ENCODE results near the gene XCR1.

The XCR1 gene

GRCh38 chr3:45969116-45969515, 58.2 kb downstream of the XCR1 start:
- H3K9me3 ChIP-seq (ENCODE audit: insufficient read depth, low read depth, low read length): no peaks in the 10 kb centered on the region
- no peak overlapping the region for H3K27ac ChIP-seq (ENCODE audit: low read depth, low read length)
- no peak overlapping the region for H3K23ac ChIP-seq (ENCODE audit: low read length)
- no peak overlapping the region for H4K91ac ChIP-seq (ENCODE audit: low read depth, low read length)
- H2BK12ac ChIP-seq (ENCODE audit: low read length): no peak overlapping the region
- no peak overlapping the region for H2BK5ac ChIP-seq (ENCODE audit: low read depth, low read length, poor library complexity)
- H3K79me2 ChIP-seq (ENCODE audit: control insufficient read depth, insufficient read depth, low read length, poor library complexity): peaks cover 2% of the 10 kb centered on the region
- no peak overlapping the region for H3K4ac ChIP-seq (ENCODE audit: low read depth, low read length)
- H3K36me3 ChIP-seq (ENCODE audit: control insufficient read depth in 1 of 2, insufficient read depth in 2 of 2, low read length in 2 of 2): peaks cover 32 to 35% of the 10 kb centered on the region in 2 experiments
- peaks cover 13 to 19% of the 10 kb centered on the region in 2 experiments for H3K4me1 ChIP-seq (ENCODE audit: control insufficient read depth in 1 of 2, insufficient read depth in 2 of 2, low read length in 2 of 2)
- H4K8ac ChIP-seq (ENCODE audit: low read depth, low read length): no peak overlapping the region
- no peak overlapping the region for H3K4me3 ChIP-seq (ENCODE audit: low read depth, low read length)
- no peak overlapping the region for H3K14ac ChIP-seq (ENCODE audit: low read length)
- no peak overlapping the region for H3K4me2 ChIP-seq (ENCODE audit: low read length)
- H3K18ac ChIP-seq (ENCODE audit: low read length): no peak overlapping the region
- no peak for DNase-seq
- no peak overlapping the region for H4K12ac ChIP-seq (ENCODE audit: low read depth, low read length)
- no peak overlapping the region for H2BK120ac ChIP-seq (ENCODE audit: insufficient read depth, low read length, poor library complexity)
- H2AK5ac ChIP-seq (ENCODE audit: low read length): no peak overlapping the region
- no peak overlapping the region for H3K9ac ChIP-seq (ENCODE audit: low read length)
- H2AFZ ChIP-seq (ENCODE audit: insufficient read depth, low read length, poor library complexity): no peak overlapping the region
- H3K27me3 ChIP-seq (ENCODE audit: insufficient read depth, low read length): no peaks in the 10 kb centered on the region
- H3K79me1 ChIP-seq (ENCODE audit: low read length): peaks cover 21% of the 10 kb centered on the region
- WGBS (ENCODE audit: extremely low coverage, insufficient coverage, insufficient read length): no CpG with 5 or more reads among the region's 3 CpGs

GRCh38 chr3:45968706-45969105, 58.6 kb downstream of the XCR1 start:
- Histone ChIP-seq H3K36me3 (ENCODE audit: control insufficient read depth in 1 of 2, insufficient read depth in 2 of 2, low read length in 2 of 2) (peaks cover 31 to 36% of the 10 kb centered on the region in 2 experiments), H4K12ac (ENCODE audit: low read depth, low read length) (no peak overlapping the region), H3K9me3 (ENCODE audit: insufficient read depth, low read depth, low read length) (no peaks in the 10 kb centered on the region)

GRCh38 chr3:45968149-45968548, 59.1 kb downstream of the XCR1 start:
- Histone ChIP-seq H4K12ac (ENCODE audit: low read depth, low read length) (peak overlapping the region; percentile 8), H2BK5ac (ENCODE audit: low read depth, low read length, poor library complexity) (peak overlapping the region; percentile 63), H3K27ac (ENCODE audit: low read depth, low read length) (peak overlapping the region; percentile 91), H2BK120ac (ENCODE audit: insufficient read depth, low read length, poor library complexity) (peak overlapping the region; percentile 52), H2AK5ac (ENCODE audit: low read length) (peak overlapping the region; percentile 96), H3K4me2 (ENCODE audit: low read length) (peak overlapping the region; percentile 47), H3K27me3 (ENCODE audit: insufficient read depth, low read length) (no peaks in the 10 kb centered on the region), H3K23ac (ENCODE audit: low read length) (no peak overlapping the region), H3K36me3 (ENCODE audit: control insufficient read depth in 1 of 2, insufficient read depth in 2 of 2, low read length in 2 of 2) (peaks cover 33 to 40% of the 10 kb centered on the region in 2 experiments), H3K4me3 (ENCODE audit: low read depth, low read length) (no peak overlapping the region), H3K79me1 (ENCODE audit: low read length) (peaks cover 21% of the 10 kb centered on the region), H3K9ac (ENCODE audit: low read length) (no peak overlapping the region), H2AFZ (ENCODE audit: insufficient read depth, low read length, poor library complexity) (peak overlapping the region; percentile 23), H3K79me2 (ENCODE audit: control insufficient read depth, insufficient read depth, low read length, poor library complexity) (peaks cover 2% of the 10 kb centered on the region), H3K9me3 (ENCODE audit: insufficient read depth, low read depth, low read length) (no peaks in the 10 kb centered on the region), H4K91ac (ENCODE audit: low read depth, low read length) (peak overlapping the region; percentile 75), H3K14ac (ENCODE audit: low read length) (peak overlapping the region; percentile 75), H4K8ac (ENCODE audit: low read depth, low read length) (peak overlapping the region; percentile 84), H2BK12ac (ENCODE audit: low read length) (peak overlapping the region; percentile 69), H3K18ac (ENCODE audit: low read length) (peak overlapping the region; percentile 82), H3K4me1 (ENCODE audit: control insufficient read depth in 1 of 2, insufficient read depth in 2 of 2, low read length in 2 of 2) (peaks cover 13 to 19% of the 10 kb centered on the region in 2 experiments), H3K4ac (ENCODE audit: low read depth, low read length) (peak overlapping the region; percentile 49)
- peak; percentile 93 to 97 for DNase-seq
- WGBS (ENCODE audit: extremely low coverage, insufficient coverage, insufficient read length): no CpG with 5 or more reads among the region's 9 CpGs

More at GRCh38 chr3:45968706-45969105, 58.6 kb downstream of the XCR1 start:
- no CpG with 5 or more reads among the region's 2 CpGs for WGBS (ENCODE audit: extremely low coverage, insufficient coverage, insufficient read length)
- Histone ChIP-seq H3K79me1 (ENCODE audit: low read length) (peaks cover 21% of the 10 kb centered on the region), H2BK5ac (ENCODE audit: low read depth, low read length, poor library complexity) (peak overlapping the region; percentile 63), H3K9ac (ENCODE audit: low read length) (no peak overlapping the region), H3K18ac (ENCODE audit: low read length) (peak overlapping the region; percentile 82), H3K23ac (ENCODE audit: low read length) (no peak overlapping the region), H3K4ac (ENCODE audit: low read depth, low read length) (no peak overlapping the region), H4K8ac (ENCODE audit: low read depth, low read length) (peak overlapping the region; percentile 84), H2AFZ (ENCODE audit: insufficient read depth, low read length, poor library complexity) (no peak overlapping the region), H4K91ac (ENCODE audit: low read depth, low read length) (peak overlapping the region; percentile 75), H3K27ac (ENCODE audit: low read depth, low read length) (peak overlapping the region; percentile 91), H2BK120ac (ENCODE audit: insufficient read depth, low read length, poor library complexity) (peak overlapping the region; percentile 52), H3K4me1 (ENCODE audit: control insufficient read depth in 1 of 2, insufficient read depth in 2 of 2, low read length in 2 of 2) (peaks cover 13 to 19% of the 10 kb centered on the region in 2 experiments), H3K79me2 (ENCODE audit: control insufficient read depth, insufficient read depth, low read length, poor library complexity) (peaks cover 2% of the 10 kb centered on the region), H3K14ac (ENCODE audit: low read length) (peak overlapping the region; percentile 75), H2AK5ac (ENCODE audit: low read length) (no peak overlapping the region), H3K4me2 (ENCODE audit: low read length) (peak overlapping the region; percentile 47), H3K4me3 (ENCODE audit: low read depth, low read length) (no peak overlapping the region), H3K27me3 (ENCODE audit: insufficient read depth, low read length) (no peaks in the 10 kb centered on the region), H2BK12ac (ENCODE audit: low read length) (no peak overlapping the region)
- DNase-seq: peak; percentile 86 to 89

- no peak overlapping the region for H3K4me3 ChIP-seq (ENCODE audit: low read depth, low read length)
- peak overlapping the region; percentile 91 for H3K27ac ChIP-seq (ENCODE audit: low read depth, low read length)
- no peaks in the 10 kb centered on the region for H3K27me3 ChIP-seq (ENCODE audit: insufficient read depth, low read length)
- peak overlapping the region; percentile 7 for H4K8ac ChIP-seq (ENCODE audit: low read depth, low read length)
- peaks cover 2% of the 10 kb centered on the region for H3K79me2 ChIP-seq (ENCODE audit: control insufficient read depth, insufficient read depth, low read length, poor library complexity)
- no CpG with 5 or more reads among the region's 8 CpGs for WGBS (ENCODE audit: extremely low coverage, insufficient coverage, insufficient read length)
- no peak overlapping the region for H3K9ac ChIP-seq (ENCODE audit: low read length)
- H3K36me3 ChIP-seq (ENCODE audit: control insufficient read depth in 1 of 2, insufficient read depth in 2 of 2, low read length in 2 of 2): peaks cover 35 to 41% of the 10 kb centered on the region in 2 experiments
- peak in 1 of 2 donors; percentile 17 for DNase-seq
- H4K91ac ChIP-seq (ENCODE audit: low read depth, low read length): peak overlapping the region; percentile 75
- H3K79me1 ChIP-seq (ENCODE audit: low read length): peaks cover 21% of the 10 kb centered on the region
- H3K4ac ChIP-seq (ENCODE audit: low read depth, low read length): no peak overlapping the region
- H3K4me1 ChIP-seq (ENCODE audit: control insufficient read depth in 1 of 2, insufficient read depth in 2 of 2, low read length in 2 of 2): peaks cover 13 to 19% of the 10 kb centered on the region in 2 experiments
- peak overlapping the region; percentile 1 for H2BK5ac ChIP-seq (ENCODE audit: low read depth, low read length, poor library complexity)
- H3K4me2 ChIP-seq (ENCODE audit: low read length): no peak overlapping the region
- H2BK120ac ChIP-seq (ENCODE audit: insufficient read depth, low read length, poor library complexity): peak overlapping the region; percentile 15
- H3K14ac ChIP-seq (ENCODE audit: low read length): peak overlapping the region; percentile 8
- H3K23ac ChIP-seq (ENCODE audit: low read length): no peak overlapping the region
- H3K9me3 ChIP-seq (ENCODE audit: insufficient read depth, low read depth, low read length): no peaks in the 10 kb centered on the region
- no peak overlapping the region for H2AFZ ChIP-seq (ENCODE audit: insufficient read depth, low read length, poor library complexity)
- peak overlapping the region; percentile 13 for H3K18ac ChIP-seq (ENCODE audit: low read length)
- peak overlapping the region; percentile 1 for H2BK12ac ChIP-seq (ENCODE audit: low read length)
- no peak overlapping the region for H4K12ac ChIP-seq (ENCODE audit: low read depth, low read length)
- H2AK5ac ChIP-seq (ENCODE audit: low read length): peak overlapping the region; percentile 27
Observed at GRCh38 chr3:45967724-45968123, 59.6 kb downstream of the XCR1 start.
